Effector memory CD8-positive, alpha-beta T cell (primary cell): ENCODE measurements around the gene CMC4.
A peak's percentile ranks its signal among the peaks of the same experiment; 100 is the strongest.

ENCODE experiments used
- ATAC-seq: fragments of 150-1000 bp; cut with Tn5 transposase; replicated peaks from 2 replicates; pipeline ENCODE4 v1.10.0; 2021; ENCODE audit warnings: mild to moderate bottlenecking, moderate library complexity
- DNase-seq, 3 experiments: peaks; one replicate each; pipeline ENCODE4 v3.0.0; 2021
- H3K27ac Mint-ChIP-seq, 2 donors: one replicate each; pipeline ENCODE4 v1.8.0; 2022; ENCODE audit warnings: mild to moderate bottlenecking in 2 of 2, mixed read lengths in 2 of 2, moderate library complexity in 2 of 2
- H3K27me3 Mint-ChIP-seq, 2 donors: one replicate each; pipeline ENCODE4 v1.8.0; 2022; ENCODE audit warnings: mixed read lengths in 2 of 2
- H3K36me3 Mint-ChIP-seq: one replicate; pipeline ENCODE4 v1.8.0; 2022; ENCODE audit warnings: mild to moderate bottlenecking, moderate library complexity, mixed read lengths; ENCODE audit not compliant: insufficient read depth
- H3K4me1 Mint-ChIP-seq, 2 donors: one replicate each; pipeline ENCODE4 v1.8.0; 2022; ENCODE audit warnings: low read depth in 2 of 2, mixed read lengths in 2 of 2
- H3K4me3 Mint-ChIP-seq, 2 donors: one replicate each; pipeline ENCODE4 v1.8.0; 2022; ENCODE audit warnings: mild to moderate bottlenecking in 2 of 2, mixed read lengths in 2 of 2, moderate library complexity in 2 of 2
- H3K9me3 Mint-ChIP-seq, 2 donors: one replicate each; pipeline ENCODE4 v1.8.0; 2022; ENCODE audit warnings: mixed read lengths in 2 of 2

Gene CMC4

DNA sequence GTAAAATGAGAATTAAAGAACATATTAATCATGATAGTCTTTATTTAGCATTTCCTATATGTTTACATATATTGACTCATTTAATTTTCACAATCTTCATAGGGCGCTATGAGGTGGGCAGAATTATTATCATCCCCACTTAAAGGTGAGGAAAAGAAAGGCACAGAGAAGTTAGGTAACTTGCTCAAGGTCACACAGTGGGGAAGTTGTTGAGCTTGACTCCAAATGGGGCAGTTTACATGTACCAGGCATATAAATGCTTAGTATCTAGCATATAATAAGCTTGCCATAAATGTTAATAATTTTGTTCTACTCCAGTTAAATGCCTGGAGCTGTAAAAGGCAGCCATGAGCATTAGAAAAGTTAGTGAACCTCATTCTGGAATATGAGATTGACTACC is 1.5 kb downstream of the CMC4 start:
- ATAC-seq: no peak

DNA sequence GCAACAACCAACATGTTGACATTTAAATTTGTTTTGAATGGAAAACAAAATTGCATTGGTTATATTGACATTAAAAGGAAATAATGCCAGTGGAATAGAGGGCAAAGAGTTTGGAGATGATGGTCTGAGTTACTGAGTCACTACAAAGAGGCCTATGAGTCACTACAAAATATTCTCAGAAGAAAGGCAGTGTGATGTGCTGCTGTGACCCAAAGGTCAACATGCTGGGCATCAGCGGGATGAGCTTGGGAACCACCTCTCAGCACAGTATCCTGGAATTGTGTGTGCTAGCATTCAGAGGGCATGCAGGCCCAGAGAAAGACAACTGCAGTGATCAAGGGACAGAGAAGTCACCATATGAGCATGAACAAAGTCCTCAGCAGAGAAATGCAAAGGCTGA is 2.8 kb downstream of the CMC4 start:
- ATAC-seq: no peak
- Mint-ChIP-seq H3K27me3 (no peaks in the 10 kb centered on the region), H3K4me3 (no peak overlapping the region), H3K27ac (no peak overlapping the region), H3K4me1 (peaks cover 15 to 20% of the 10 kb centered on the region in 2 donors), H3K9me3 (no peaks in the 10 kb centered on the region), H3K36me3 (peaks cover 9% of the 10 kb centered on the region)
- DNase-seq: no peak

More for the DNA sequence above, 1.5 kb downstream of the CMC4 start:
- Mint-ChIP-seq H3K36me3 (peaks cover 17% of the 10 kb centered on the region), H3K27me3 (no peaks in the 10 kb centered on the region), H3K27ac (no peak overlapping the region), H3K9me3 (no peaks in the 10 kb centered on the region), H3K4me3 (peak overlapping the region; percentile 81 to 84), H3K4me1 (peaks cover 25 to 29% of the 10 kb centered on the region in 2 donors)
- no peak for DNase-seq

DNA sequence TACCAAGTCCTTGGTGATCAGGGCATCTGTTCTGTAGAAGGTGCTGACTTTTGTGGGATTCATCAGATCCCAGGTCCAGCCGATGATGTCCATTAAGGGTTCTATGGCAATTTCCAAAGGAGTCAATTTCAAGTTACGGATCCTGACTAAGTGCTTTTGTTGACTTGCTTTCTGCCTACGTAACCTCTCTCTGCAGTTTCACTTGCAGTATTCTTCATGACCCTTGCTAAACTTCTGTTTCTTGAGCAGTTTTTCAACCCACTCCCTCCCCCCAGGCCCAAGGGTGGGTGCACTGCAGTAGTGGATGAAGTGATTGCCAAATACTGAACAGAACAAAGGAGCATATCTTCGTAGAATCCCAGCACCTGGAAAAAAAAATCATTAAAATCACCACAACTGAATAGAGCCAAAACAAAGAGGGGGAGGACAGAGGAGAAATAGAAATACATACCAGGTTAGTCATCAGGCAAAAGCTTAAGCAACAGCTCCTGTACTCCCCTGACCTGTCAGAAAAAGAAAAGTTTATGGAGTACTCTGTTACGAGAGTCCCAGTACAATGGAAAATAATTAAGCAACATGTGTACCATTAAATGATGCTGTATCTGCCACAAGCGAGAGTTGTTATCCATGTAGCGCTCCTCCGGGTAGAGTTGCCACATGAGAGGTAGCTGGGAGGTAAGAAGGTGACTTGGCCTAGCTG is 5.8 kb downstream of the CMC4 start:
- no peak overlapping the region for H3K4me3 Mint-ChIP-seq
- H3K27ac Mint-ChIP-seq: no peak overlapping the region
- DNase-seq: no peak
- H3K4me1 Mint-ChIP-seq: peaks cover 8 to 9% of the 10 kb centered on the region in 2 donors
- H3K27me3 Mint-ChIP-seq: no peaks in the 10 kb centered on the region
- peaks cover 3% of the 10 kb centered on the region for H3K36me3 Mint-ChIP-seq
- ATAC-seq: no peak
- H3K9me3 Mint-ChIP-seq: no peaks in the 10 kb centered on the region

DNA sequence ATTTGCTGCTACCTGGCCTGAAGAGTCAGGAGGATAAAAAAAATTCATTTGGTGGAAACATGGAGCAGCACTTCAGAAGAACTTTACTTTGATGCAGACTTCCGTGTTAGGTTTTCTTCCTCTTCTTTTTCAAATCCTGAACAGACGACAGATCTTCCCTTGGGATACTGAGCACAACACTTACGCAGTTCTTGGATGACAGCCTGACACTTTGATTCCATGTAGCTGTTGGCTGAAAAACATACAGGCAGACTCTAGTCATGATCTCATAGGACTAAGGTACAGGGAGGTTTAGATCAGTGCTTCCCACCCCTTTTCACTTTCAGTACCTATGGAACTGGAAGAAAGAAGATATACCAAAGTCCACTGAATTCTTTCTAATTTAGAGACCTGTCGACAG is 9.2 kb downstream of the CMC4 start:
- peaks cover 6% of the 10 kb centered on the region for H3K36me3 Mint-ChIP-seq
- H3K27me3 Mint-ChIP-seq: no peaks in the 10 kb centered on the region
- no peak overlapping the region for H3K27ac Mint-ChIP-seq
- no peak overlapping the region for H3K4me3 Mint-ChIP-seq
- no peak for DNase-seq
- H3K9me3 Mint-ChIP-seq: no peaks in the 10 kb centered on the region
- H3K4me1 Mint-ChIP-seq: peaks cover 0 to 2% of the 10 kb centered on the region in 2 donors
- ATAC-seq: no peak

DNA sequence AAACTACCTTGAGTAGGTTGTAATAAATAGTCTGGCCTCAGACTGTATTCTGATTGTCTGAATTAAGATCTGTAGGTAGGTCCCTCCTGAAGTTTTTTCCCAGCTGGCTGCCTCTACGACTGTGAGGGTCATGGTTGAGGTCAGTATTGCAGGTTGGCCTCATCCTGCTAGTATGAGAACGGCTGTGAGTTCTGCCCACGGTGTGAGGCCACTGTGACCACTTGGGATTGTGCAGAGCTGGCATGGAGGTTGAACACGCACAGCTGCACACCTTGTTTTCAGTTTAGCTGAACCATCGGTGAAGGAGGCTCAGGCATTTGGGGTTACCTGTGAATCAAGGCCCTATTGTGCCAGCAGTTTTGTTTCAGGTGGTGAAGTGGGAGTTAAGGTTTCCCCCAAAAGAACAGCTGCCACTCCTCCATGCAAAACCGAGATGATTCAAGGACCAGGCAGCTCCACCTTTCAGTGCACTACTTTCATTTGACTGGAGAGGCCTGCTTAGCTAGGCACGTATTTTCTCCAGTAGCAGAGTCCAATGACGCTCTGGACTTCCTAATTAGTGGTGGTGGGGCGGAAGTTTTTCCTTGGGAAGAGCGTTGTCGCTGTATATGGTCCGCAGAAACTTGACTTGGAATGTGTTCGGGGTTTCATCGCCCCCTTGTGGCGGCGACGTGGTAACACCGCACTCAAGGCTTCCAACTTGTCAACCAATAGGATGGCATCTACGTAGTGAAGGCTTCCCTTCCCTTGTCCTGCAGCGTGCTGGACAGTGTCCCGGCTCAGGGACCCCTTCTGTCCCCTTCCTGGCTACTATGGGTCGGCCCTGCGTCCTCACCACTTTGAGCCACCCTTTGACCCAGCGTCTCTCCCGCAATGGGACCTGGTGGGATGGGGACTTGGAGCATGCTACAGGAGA is 13.8 kb downstream of the CMC4 start:
- peak; percentile 81 for ATAC-seq
- H3K36me3 Mint-ChIP-seq: peaks cover 14% of the 10 kb centered on the region
- H3K4me3 Mint-ChIP-seq: peak overlapping the region; percentile 54 to 59
- H3K9me3 Mint-ChIP-seq: no peaks in the 10 kb centered on the region
- no peaks in the 10 kb centered on the region for H3K27me3 Mint-ChIP-seq
- H3K4me1 Mint-ChIP-seq: peaks cover 3 to 5% of the 10 kb centered on the region in 2 donors
- peak; percentile 11 to 43 (median 38) for DNase-seq
- H3K27ac Mint-ChIP-seq: peak overlapping the region; percentile 16 to 46

DNA sequence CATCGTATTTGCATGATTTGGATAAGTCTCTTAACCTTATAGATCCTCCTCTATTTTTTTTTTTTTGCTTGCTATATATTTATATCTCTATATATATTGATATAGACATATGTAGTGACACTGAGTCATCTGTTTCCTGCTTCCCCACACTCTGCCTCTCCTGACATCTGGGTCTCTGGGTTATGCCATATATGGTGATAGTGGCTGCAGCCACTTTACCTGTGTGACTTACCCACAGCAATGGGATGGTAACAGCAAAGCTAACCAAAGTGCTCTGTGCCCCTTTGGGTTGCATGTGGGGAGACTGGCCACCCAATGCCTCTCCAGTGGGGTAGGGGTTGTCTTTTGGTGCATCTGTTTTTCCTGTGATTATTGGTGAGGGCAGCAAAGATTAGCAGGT is 14.5 kb downstream of the CMC4 start:
- H3K36me3 Mint-ChIP-seq: peaks cover 13% of the 10 kb centered on the region
- H3K4me3 Mint-ChIP-seq: peak overlapping the region in 1 of 2 donors; percentile 59
- peaks cover 3 to 5% of the 10 kb centered on the region in 2 donors for H3K4me1 Mint-ChIP-seq
- H3K9me3 Mint-ChIP-seq: no peaks in the 10 kb centered on the region
- H3K27ac Mint-ChIP-seq: peak overlapping the region in 1 of 2 donors; percentile 16
- peak; percentile 71 for ATAC-seq
- DNase-seq: no peak
- no peaks in the 10 kb centered on the region for H3K27me3 Mint-ChIP-seq

DNA sequence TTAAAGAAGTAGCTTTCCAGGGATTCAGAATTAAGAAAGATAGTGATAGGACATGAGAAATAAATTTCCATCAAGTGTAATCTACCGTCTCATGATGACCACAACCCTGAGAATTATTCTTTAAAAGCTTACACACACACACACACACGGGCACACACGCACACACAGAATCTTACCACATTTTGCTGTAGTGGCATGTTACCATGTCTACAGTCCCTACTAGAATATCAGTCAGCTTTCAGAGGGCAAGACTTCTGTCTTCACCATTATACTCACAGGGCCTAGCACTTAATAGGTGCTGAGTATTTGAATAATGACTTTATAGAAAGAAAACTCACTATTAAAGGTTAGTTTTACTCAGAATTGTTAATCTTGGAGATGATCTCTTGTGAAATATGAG is 15.4 kb downstream of the CMC4 start:
- Mint-ChIP-seq H3K27ac (no peak overlapping the region), H3K4me3 (no peak overlapping the region)
- no peak for ATAC-seq

DNA sequence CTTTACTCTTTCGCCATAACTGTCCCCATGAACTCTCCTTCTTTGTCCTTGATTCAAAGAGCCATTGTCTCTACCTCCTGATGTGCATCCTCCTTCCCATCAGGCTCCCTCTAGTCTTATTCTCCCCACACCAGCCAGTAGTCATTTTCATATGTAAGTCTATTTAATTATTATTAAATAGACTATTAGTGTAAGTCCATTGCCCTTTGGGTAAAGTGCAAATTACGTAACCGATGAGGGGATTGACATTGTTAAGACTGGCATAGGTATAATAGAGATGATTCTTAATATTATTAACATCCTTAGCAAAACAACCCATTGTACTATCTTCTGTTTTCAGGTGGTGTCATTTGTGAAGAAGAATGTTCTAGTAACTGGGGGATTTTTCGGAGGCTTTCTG is 16.7 kb downstream of the CMC4 start:
- Mint-ChIP-seq H3K27ac (no peak overlapping the region), H3K36me3 (peaks cover 14% of the 10 kb centered on the region), H3K4me1 (peaks cover 3 to 5% of the 10 kb centered on the region in 2 donors), H3K27me3 (no peaks in the 10 kb centered on the region), H3K9me3 (no peaks in the 10 kb centered on the region), H3K4me3 (no peak overlapping the region)
- ATAC-seq (no peak), DNase-seq (no peak)

More for the DNA sequence above, 15.4 kb downstream of the CMC4 start:
- peaks cover 3 to 5% of the 10 kb centered on the region in 2 donors for H3K4me1 Mint-ChIP-seq
- no peak for DNase-seq
- no peaks in the 10 kb centered on the region for H3K27me3 Mint-ChIP-seq
- H3K9me3 Mint-ChIP-seq: no peaks in the 10 kb centered on the region
- H3K36me3 Mint-ChIP-seq: peaks cover 13% of the 10 kb centered on the region

DNA sequence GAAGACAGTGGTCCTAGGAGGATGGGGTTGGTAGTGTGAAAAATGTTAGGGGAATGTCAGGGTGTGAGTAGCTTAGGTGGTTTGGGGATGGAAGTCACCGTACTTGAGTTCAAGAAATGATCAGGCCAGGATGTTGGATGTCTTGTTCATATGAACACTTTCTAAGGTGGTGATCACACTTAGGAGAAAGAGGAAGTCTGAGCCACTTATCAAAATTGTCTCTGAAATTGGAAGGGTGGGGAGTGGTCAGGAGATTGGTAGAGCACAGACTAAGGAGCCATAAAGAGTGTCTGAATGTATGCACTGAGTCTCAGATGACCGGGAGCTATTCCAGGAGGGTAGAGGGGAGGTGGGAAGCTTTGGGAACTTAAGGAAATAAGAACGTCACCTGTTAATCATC is 17.3 kb downstream of the CMC4 start:
- DNase-seq: no peak
- H3K27ac Mint-ChIP-seq: peak overlapping the region in 1 of 2 donors; percentile 38
- no peaks in the 10 kb centered on the region for H3K9me3 Mint-ChIP-seq
- no peak for ATAC-seq
- peaks cover 8 to 9% of the 10 kb centered on the region in 2 donors for H3K4me1 Mint-ChIP-seq
- no peaks in the 10 kb centered on the region for H3K27me3 Mint-ChIP-seq
- peaks cover 18% of the 10 kb centered on the region for H3K36me3 Mint-ChIP-seq
- no peak overlapping the region for H3K4me3 Mint-ChIP-seq

DNA sequence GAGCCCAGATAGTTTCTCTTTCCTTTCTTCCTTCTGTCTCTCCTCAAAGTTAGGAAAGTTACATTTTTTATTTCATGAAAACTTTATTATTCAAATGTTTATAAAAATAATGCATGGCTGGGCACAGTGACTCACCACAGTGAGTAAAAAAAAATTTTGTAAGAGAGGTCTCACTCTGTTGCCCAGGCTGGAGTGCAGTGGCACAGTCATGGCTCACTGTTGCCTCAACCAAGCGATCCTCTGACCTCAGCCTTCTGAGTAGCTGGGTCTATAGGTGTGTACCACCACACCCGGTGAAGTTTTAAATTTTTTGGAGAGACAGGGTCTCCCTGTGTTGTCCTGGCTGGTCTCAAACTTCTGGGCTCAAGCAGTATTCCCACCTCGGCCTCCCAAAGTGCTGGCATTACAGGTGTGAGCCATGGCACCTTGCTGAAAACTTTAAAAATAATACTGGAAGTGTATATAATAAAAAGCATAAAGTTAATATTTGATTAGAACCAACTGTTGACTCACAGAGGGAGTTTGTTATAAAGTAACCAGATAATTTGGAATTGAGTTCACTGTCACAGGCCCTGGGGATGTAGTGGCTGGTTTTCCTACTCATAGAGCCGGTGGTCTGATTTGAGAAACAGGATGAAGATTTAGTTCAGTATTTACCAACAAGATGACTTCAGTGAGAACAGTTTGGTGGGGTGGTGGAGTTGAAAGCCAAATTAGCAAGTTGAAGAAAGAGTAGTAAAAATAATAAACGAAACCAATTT is 18.0 kb downstream of the CMC4 start:
- peaks cover 18% of the 10 kb centered on the region for H3K36me3 Mint-ChIP-seq
- DNase-seq (no peak), ATAC-seq (no peak)
- no peak overlapping the region for H3K4me3 Mint-ChIP-seq
- H3K4me1 Mint-ChIP-seq: peaks cover 10 to 12% of the 10 kb centered on the region in 2 donors
- H3K27ac Mint-ChIP-seq: peak overlapping the region in 1 of 2 donors; percentile 38
- no peaks in the 10 kb centered on the region for H3K27me3 Mint-ChIP-seq
- H3K9me3 Mint-ChIP-seq: no peaks in the 10 kb centered on the region

DNA sequence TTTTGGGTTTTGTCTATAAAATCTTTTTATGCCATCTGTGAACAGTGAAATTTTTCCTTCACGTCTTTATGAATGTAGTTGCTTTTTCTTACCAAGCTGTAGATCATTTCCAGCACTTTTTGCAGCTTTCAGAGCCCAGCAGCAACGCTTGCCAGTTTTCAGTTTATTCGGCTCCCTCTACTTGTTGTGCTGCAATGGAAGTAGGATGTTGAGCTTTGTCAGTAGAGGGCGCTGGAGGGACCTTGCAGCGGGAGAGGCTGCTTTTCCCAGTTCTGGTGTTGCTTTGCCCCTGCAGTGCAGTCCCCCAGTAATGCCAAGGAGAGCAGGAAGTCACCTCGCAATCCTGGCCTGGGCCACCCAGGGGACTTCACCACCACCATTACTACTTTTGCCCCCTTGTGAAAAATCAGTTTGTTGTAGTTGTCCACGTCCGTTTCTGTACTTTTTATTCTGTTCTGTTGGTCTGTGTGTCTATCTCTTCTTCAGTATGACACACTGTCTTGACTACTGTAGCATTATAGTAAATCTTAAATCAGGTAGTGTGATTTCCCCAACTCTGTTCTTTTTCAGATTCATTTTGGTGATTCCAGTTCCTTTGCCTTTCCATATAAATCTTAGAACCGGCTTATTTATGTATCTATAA is 21.8 kb downstream of the CMC4 start:
- peaks cover 17% of the 10 kb centered on the region for H3K36me3 Mint-ChIP-seq
- peak overlapping the region; percentile 41 to 44 for H3K27ac Mint-ChIP-seq
- H3K4me1 Mint-ChIP-seq: peaks cover 7 to 12% of the 10 kb centered on the region in 2 donors
- no peaks in the 10 kb centered on the region for H3K27me3 Mint-ChIP-seq
- peak; percentile 56 for ATAC-seq
- peak; percentile 28 to 33 (median 31) for DNase-seq
- no peak overlapping the region for H3K4me3 Mint-ChIP-seq
- H3K9me3 Mint-ChIP-seq: no peaks in the 10 kb centered on the region

DNA sequence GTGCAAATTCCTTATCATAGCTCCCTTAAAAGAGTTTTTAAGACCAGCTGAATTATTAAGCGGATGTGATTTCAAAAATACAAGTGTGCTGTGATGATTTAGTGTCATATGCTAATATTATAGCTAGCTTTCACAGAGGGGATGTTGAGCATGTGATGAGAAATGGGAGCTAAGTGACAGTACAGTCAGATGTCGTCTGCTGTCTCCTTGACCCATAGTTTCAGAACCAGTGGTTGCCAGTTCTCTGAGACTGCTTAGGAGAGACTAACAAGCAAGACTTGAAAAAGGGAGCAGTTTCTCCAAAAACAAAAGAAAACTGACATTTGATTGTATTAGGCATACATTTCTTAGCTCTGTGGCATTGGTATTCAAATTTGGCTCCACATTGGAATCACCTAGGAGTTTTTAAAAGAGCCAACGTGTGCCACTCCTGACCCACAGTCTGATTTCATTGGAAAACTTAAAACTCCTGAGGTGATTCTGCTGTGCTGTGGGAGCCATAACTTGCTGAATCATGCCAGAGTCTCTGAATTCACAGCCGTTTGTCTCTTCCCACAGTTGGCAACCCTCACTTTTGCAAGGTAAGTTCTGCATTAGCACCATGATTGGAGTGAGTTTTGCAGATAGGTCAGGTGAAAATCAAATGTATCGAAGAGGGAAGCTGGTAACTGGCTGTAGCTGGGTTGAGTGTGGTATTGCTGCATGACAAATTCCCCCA is 24.0 kb downstream of the CMC4 start:
- no peak overlapping the region for H3K27ac Mint-ChIP-seq
- H3K4me1 Mint-ChIP-seq: peaks cover 7 to 14% of the 10 kb centered on the region in 2 donors
- no peak for DNase-seq
- no peak for ATAC-seq
- peaks cover 14% of the 10 kb centered on the region for H3K36me3 Mint-ChIP-seq
- no peak overlapping the region for H3K4me3 Mint-ChIP-seq
- no peaks in the 10 kb centered on the region for H3K27me3 Mint-ChIP-seq
- no peaks in the 10 kb centered on the region for H3K9me3 Mint-ChIP-seq
